ENCODE data around the gene SCO2. TPM values are rescaled to one million over a fixed set of nuclear protein-coding genes. Genes with fewer than 3 reads are reported as not detected.
A peak's percentile ranks its signal among the peaks of the same experiment; 100 is the strongest.

The SCO2 gene
- total RNA-seq, 1 donor from 2014 or later: 2.0 TPM

- Mint-ChIP-seq H3K4me1 (ENCODE audit: unreplicated experiment) (peaks cover 19% of the 10 kb centered on the region), H3K4me3 (no peak overlapping the region), H3K27ac (no peak overlapping the region), H3K36me3 (peaks cover 2% of the 10 kb centered on the region), H3K9me3 (no peaks in the 10 kb centered on the region), H3K27me3 (peaks cover 52% of the 10 kb centered on the region)
- TF ChIP-seq CTCF (conservative IDR thresholded peaks at IDR 0.05): no peak
- DNase-seq (ENCODE audit: extremely low spot score, unreplicated experiment): no peak
Observed at GRCh38 chr22:50529416-50529896, 4.1 kb upstream of the SCO2 start.

GRCh38 chr22:50528682-50529415 lies 3.5 kb upstream of the SCO2 start:
- H3K4me3 Mint-ChIP-seq: peak overlapping the region; percentile 74
- H3K4me1 Mint-ChIP-seq (ENCODE audit: unreplicated experiment): peaks cover 15% of the 10 kb centered on the region
- peaks cover 46% of the 10 kb centered on the region for H3K27me3 Mint-ChIP-seq
- TF ChIP-seq CTCF (conservative IDR thresholded peaks at IDR 0.05): no peak
- H3K9me3 Mint-ChIP-seq: no peaks in the 10 kb centered on the region
- peaks cover 4% of the 10 kb centered on the region for H3K36me3 Mint-ChIP-seq
- peak overlapping the region; percentile 75 for H3K27ac Mint-ChIP-seq
- no peak for DNase-seq (ENCODE audit: extremely low spot score, unreplicated experiment)

GRCh38 chr22:50527921-50528681 lies 2.7 kb upstream of the SCO2 start:
- peaks cover 8% of the 10 kb centered on the region for H3K4me1 Mint-ChIP-seq (ENCODE audit: unreplicated experiment)
- H3K36me3 Mint-ChIP-seq: peaks cover 4% of the 10 kb centered on the region
- H3K9me3 Mint-ChIP-seq: no peaks in the 10 kb centered on the region
- peaks cover 38% of the 10 kb centered on the region for H3K27me3 Mint-ChIP-seq
- DNase-seq (ENCODE audit: extremely low spot score, unreplicated experiment): no peak
- TF ChIP-seq CTCF (conservative IDR thresholded peaks at IDR 0.05): no peak
- H3K4me3 Mint-ChIP-seq: peak overlapping the region; percentile 74
- H3K27ac Mint-ChIP-seq: peak overlapping the region; percentile 75

- peaks cover 6% of the 10 kb centered on the region for H3K4me1 Mint-ChIP-seq (ENCODE audit: unreplicated experiment)
- H3K27me3 Mint-ChIP-seq: peaks cover 29% of the 10 kb centered on the region
- no peak for DNase-seq (ENCODE audit: extremely low spot score, unreplicated experiment)
- H3K36me3 Mint-ChIP-seq: peaks cover 4% of the 10 kb centered on the region
- peak overlapping the region; percentile 74 for H3K4me3 Mint-ChIP-seq
- no peaks in the 10 kb centered on the region for H3K9me3 Mint-ChIP-seq
- peak overlapping the region; percentile 75 for H3K27ac Mint-ChIP-seq
- TF ChIP-seq CTCF (conservative IDR thresholded peaks at IDR 0.05): no peak
Observed at GRCh38 chr22:50526834-50527801, 1.7 kb upstream of the SCO2 start.

All from type B pancreatic cell (in vitro differentiated cells).